HepG2 (cell line): ENCODE measurements around the gene CCM2L. TPM values are rescaled to one million over a fixed set of nuclear protein-coding genes. Genes with fewer than 3 reads are reported as not detected.
A peak's percentile ranks its signal among the peaks of the same experiment; 100 is the strongest.

ENCODE experiments used
- ATF7-NPFF ChIP-seq: sonication (generic); formaldehyde crosslinking; IDR thresholded peaks from 2 replicates; pipeline ENCODE4 v1.8.1; 2023; ENCODE audit warnings: mild to moderate bottlenecking, low read depth, missing genetic modification reagents, moderate library complexity
- ATRX ChIP-seq: sonication (generic); formaldehyde crosslinking; IDR thresholded peaks from 2 replicates; pipeline ENCODE4 v1.4.0; 2020; ENCODE audit warnings: missing genetic modification reagents, borderline replicate concordance
- CBX1 ChIP-seq: IDR thresholded peaks from one replicate; pipeline ENCODE4 v1.6.1; 2016; ENCODE audit warnings: antibody characterized with exemption, low read depth
- CSRNP1 ChIP-seq: sonication (generic); formaldehyde crosslinking; IDR thresholded peaks from 2 replicates; pipeline ENCODE4 v1.8.1; 2023; ENCODE audit warnings: mild to moderate bottlenecking, missing genetic modification reagents
- KDM6A ChIP-seq: IDR thresholded peaks from 2 replicates; pipeline ENCODE4 v1.6.1; 2016; ENCODE audit warnings: low read depth
- KLF16 ChIP-seq, 2 experiments: sonication (generic) in 1 of 2; formaldehyde crosslinking in 1 of 2; IDR thresholded peaks; 2 replicates each; pipeline versions ENCODE4 v1.6.1 to v1.8.0; 2016 to 2023; ENCODE audit warnings: missing genetic modification reagents in 2 of 2, missing compliant biosample characterization in 1 of 2
- MIXL1 ChIP-seq: IDR thresholded peaks from 2 replicates; pipeline ENCODE4 v1.6.1; 2016
- MTF1 ChIP-seq: sonication (generic); formaldehyde crosslinking; IDR thresholded peaks from 2 replicates; pipeline ENCODE4 v1.5.0; 2020; ENCODE audit warnings: missing genetic modification reagents
- NONO ChIP-seq, 2 experiments: fragments of 450-650 bp in 1 of 2; sonication (generic) in 1 of 2; formaldehyde crosslinking in 1 of 2; IDR thresholded peaks in 1 of 2; conservative IDR thresholded peaks in 1 of 2; 2 replicates each; pipeline versions ENCODE4 v1.6.1 to v1.8.0; 2017 to 2022; ENCODE audit warnings: mild to moderate bottlenecking in 1 of 2, missing genetic modification reagents in 1 of 2, moderate library complexity in 1 of 2
- NR2F6 ChIP-seq, 2 experiments: IDR thresholded peaks; 2 replicates each; pipeline ENCODE4 v1.6.1; 2016; ENCODE audit warnings: antibody characterized with exemption in 1 of 2, mild to moderate bottlenecking in 1 of 2
- ONECUT2 ChIP-seq: sonication (generic); formaldehyde crosslinking; IDR thresholded peaks from 2 replicates; pipeline ENCODE4 v1.4.0; 2020; ENCODE audit warnings: missing genetic modification reagents
- PAXIP1 ChIP-seq: sonication (generic); formaldehyde crosslinking; conservative IDR thresholded peaks from 2 replicates; pipeline ENCODE4 v1.4.0; 2020; ENCODE audit warnings: mild to moderate bottlenecking, missing genetic modification reagents, moderate library complexity
- PLRG1 ChIP-seq: fragments of 450-650 bp; conservative IDR thresholded peaks from 2 replicates; pipeline ENCODE4 v1.6.1; 2016
- RXRB ChIP-seq: IDR thresholded peaks from 2 replicates; pipeline ENCODE4 v1.6.1; 2016; ENCODE audit warnings: borderline replicate concordance, missing genetic modification reagents, missing compliant biosample characterization
- TGIF2 ChIP-seq: IDR thresholded peaks from 2 replicates; pipeline ENCODE4 v1.6.1; 2016; ENCODE audit warnings: control low read depth, missing compliant biosample characterization
- THAP9 ChIP-seq: sonication (generic); formaldehyde crosslinking; IDR thresholded peaks from 2 replicates; pipeline ENCODE4; 2020; ENCODE audit warnings: missing genetic modification reagents, mild to moderate bottlenecking, borderline replicate concordance
- XRCC5 ChIP-seq: fragments of 200-400 bp; formaldehyde crosslinking; optimal IDR thresholded peaks from 2 replicates; pipeline ENCODE3; 2017; ENCODE audit warnings: mild to moderate bottlenecking, low read length
- ZBTB38 ChIP-seq: sonication (generic); formaldehyde crosslinking; IDR thresholded peaks from 2 replicates; pipeline ENCODE4 v1.5.1; 2020; ENCODE audit warnings: mild to moderate bottlenecking, missing genetic modification reagents
- ZFX ChIP-seq: sonication (generic); formaldehyde crosslinking; IDR thresholded peaks from 2 replicates; pipeline ENCODE4 v1.4.0; 2020; ENCODE audit warnings: mild to moderate bottlenecking, low read depth, missing genetic modification reagents, moderate library complexity
- ZNF337 ChIP-seq: sonication (generic); formaldehyde crosslinking; IDR thresholded peaks from 2 replicates; pipeline ENCODE4 v1.5.1; 2020; ENCODE audit warnings: missing genetic modification reagents, low read depth, mild to moderate bottlenecking, borderline replicate concordance
- ZNF549 ChIP-seq: sonication (generic); formaldehyde crosslinking; IDR thresholded peaks from 2 replicates; pipeline ENCODE4 v1.5.0; 2020; ENCODE audit warnings: missing genetic modification reagents
- ZNF567 ChIP-seq: sonication (generic); formaldehyde crosslinking; IDR thresholded peaks from 2 replicates; pipeline ENCODE4 v1.8.1; 2023; ENCODE audit warnings: mild to moderate bottlenecking, missing genetic modification reagents, borderline replicate concordance
- polyA plus RNA-seq, 8 experiments: library from polyadenylated mRNA; depleted of rRNA in 3 of 8; stranded (reverse) in 7 of 8; unstranded in 1 of 8; fragments of >200 nt; fragmentation: Illumina TruSeq in 4 of 8; extraction: Trizol in 4 of 8; gene quantifications; 2 replicates each; pipeline versions ENCODE4 v1.2.1 to v1.2.3, GENCODE V29; 2011 to 2016; ENCODE audit warnings: low read depth in 4 of 8, missing spikeins in 1 of 8, mixed read lengths in 1 of 8; ENCODE audit not compliant: insufficient read depth in 1 of 8
- total RNA-seq, 5 experiments: library from RNA; depleted of rRNA; stranded (reverse); fragments of >200 nt; fragmentation: Illumina TruSeq; extraction: Trizol; gene quantifications; 2 replicates each; pipeline ENCODE4 v1.2.3, GENCODE V29; 2016; ENCODE audit warnings: low read depth in 1 of 5

Gene CCM2L
- total and polyA plus RNA-seq, 2 of the 13 experiments (the other 11 are each of a cell fraction or from before 2014, with no cell fraction given), result 0.15 TPM; not detected in 1

GRCh38 chr20:32028647-32029372 lies 18.6 kb downstream of the CCM2L start (continued):
- TF ChIP-seq ONECUT2 (CRISPR knock-in tag) (no peak), PLRG1 (no peak), ZFX (CRISPR knock-in tag) (peak; percentile 91), ZBTB38 (CRISPR knock-in tag) (peak; percentile 71; the same call in 1 of the 2 replicates), ZNF337 (CRISPR knock-in tag) (no peak), ZNF567 (CRISPR knock-in tag) (0 out of 2 replicates have a peak, but pooled peaks have one; percentile 82), ZNF549 (CRISPR knock-in tag) (no peak), KDM6A (CRISPR knock-in tag) (no peak), THAP9 (CRISPR knock-in tag) (peak; percentile 75; the same call in 1 of the 2 replicates), NR2F6 (IDR thresholded peaks at IDR 0.05) (no peak), NR2F6 (CRISPR knock-in tag; IDR thresholded peaks at IDR 0.05) (peak; percentile 20; the same call in 1 of the 2 replicates), XRCC5 (peak; percentile 92), TGIF2 (0 out of 2 replicates have a peak, but pooled peaks have one; percentile 27), NONO (IDR thresholded peaks at IDR 0.05) (no peak), NONO (CRISPR knock-in tag; conservative IDR thresholded peaks at IDR 0.05) (peak; percentile 41; the same call in 1 of the 2 replicates), ATRX (CRISPR knock-in tag) (no peak), CSRNP1 (CRISPR knock-in tag) (peak; percentile 50; the same call in 1 of the 2 replicates), RXRB (CRISPR knock-in tag) (no peak), CBX1 (no peak), KLF16 (CRISPR knock-in tag; IDR thresholded peaks at IDR 0.05) (0 out of 4 replicates have a peak, but pooled peaks of 1 of the 2 experiments have one; percentile 43), MTF1 (CRISPR knock-in tag) (no peak), ATF7-NPFF (no peak), PAXIP1 (CRISPR knock-in tag) (peak; percentile 39; the same call in 1 of the 2 replicates), MIXL1 (CRISPR knock-in tag) (peak; percentile 76; the same call in 1 of the 2 replicates)
